ENCODE measurements around the gene MEX3D.

Gene MEX3D

GRCh38 chr19:1576242-1577089 is 8.3 kb upstream of the MEX3D start:
- no peak for DNase-seq (ENCODE audit: insufficient read length, low spot score)
- no peak for FAIRE-seq
- TF ChIP-seq PAX5 (IDR thresholded peaks at IDR 0.05; ENCODE audit: insufficient read depth, low read length, severe bottlenecking) (no peak), POLR2AphosphoS5 (IDR thresholded peaks at IDR 0.05; ENCODE audit: low read depth, low read length) (no peak), POU2F2 (IDR thresholded peaks at IDR 0.05; ENCODE audit: low read depth, low read length) (no peak), TAF1 (IDR thresholded peaks at IDR 0.05; ENCODE audit: low read depth, low read length) (no peak), SPI1 (IDR thresholded peaks at IDR 0.05; ENCODE audit: low read depth, low read length) (no peak), POLR2A (IDR thresholded peaks at IDR 0.05; ENCODE audit: low read depth, low read length) (no peak)

GRCh38 chr19:1575323-1576241 is 7.5 kb upstream of the MEX3D start:
- DNase-seq (ENCODE audit: insufficient read length, low spot score) (no peak), FAIRE-seq (no peak)
- no peak for TF ChIP-seq TAF1 (IDR thresholded peaks at IDR 0.05; ENCODE audit: low read depth, low read length)
- no peak for TF ChIP-seq POLR2A (IDR thresholded peaks at IDR 0.05; ENCODE audit: low read depth, low read length)
- TF ChIP-seq PAX5 (IDR thresholded peaks at IDR 0.05; ENCODE audit: insufficient read depth, low read length, severe bottlenecking) = no peak
- no peak for TF ChIP-seq SPI1 (IDR thresholded peaks at IDR 0.05; ENCODE audit: low read depth, low read length)

- DNase-seq (ENCODE audit: insufficient read length, low spot score) (no peak), FAIRE-seq (no peak)
- TF ChIP-seq TAF1 (IDR thresholded peaks at IDR 0.05; ENCODE audit: low read depth, low read length) = no peak
These were observed 6.4 kb upstream of the MEX3D start for GRCh38 chr19:1574354-1575136.

- no peak for TF ChIP-seq PAX5 (IDR thresholded peaks at IDR 0.05; ENCODE audit: insufficient read depth, low read length, severe bottlenecking)
- no peak for TF ChIP-seq POLR2A (IDR thresholded peaks at IDR 0.05; ENCODE audit: low read depth, low read length)
- TF ChIP-seq TAF1 (IDR thresholded peaks at IDR 0.05; ENCODE audit: low read depth, low read length) = no peak
- TF ChIP-seq POLR2AphosphoS5 (IDR thresholded peaks at IDR 0.05; ENCODE audit: low read depth, low read length) = no peak
- TF ChIP-seq POU2F2 (IDR thresholded peaks at IDR 0.05; ENCODE audit: low read depth, low read length) = no peak
- TF ChIP-seq SPI1 (IDR thresholded peaks at IDR 0.05; ENCODE audit: low read depth, low read length) = no peak
- DNase-seq (ENCODE audit: insufficient read length, low spot score) = no peak
- no peak for FAIRE-seq
These were observed 4.7 kb upstream of the MEX3D start for GRCh38 chr19:1572795-1573194.

- DNase-seq (ENCODE audit: insufficient read length, low spot score) (no peak), FAIRE-seq (no peak)
- no peak for TF ChIP-seq POLR2A (IDR thresholded peaks at IDR 0.05; ENCODE audit: low read depth, low read length)
- TF ChIP-seq POU2F2 (IDR thresholded peaks at IDR 0.05; ENCODE audit: low read depth, low read length) = no peak
- no peak for TF ChIP-seq TAF1 (IDR thresholded peaks at IDR 0.05; ENCODE audit: low read depth, low read length)
- no peak for TF ChIP-seq POLR2AphosphoS5 (IDR thresholded peaks at IDR 0.05; ENCODE audit: low read depth, low read length)
- no peak for TF ChIP-seq PAX5 (IDR thresholded peaks at IDR 0.05; ENCODE audit: insufficient read depth, low read length, severe bottlenecking)
These were observed 3.2 kb upstream of the MEX3D start for GRCh38 chr19:1571358-1571757.

- TF ChIP-seq PAX5 (IDR thresholded peaks at IDR 0.05; ENCODE audit: insufficient read depth, low read length, severe bottlenecking) = no peak
- TF ChIP-seq POLR2AphosphoS5 (IDR thresholded peaks at IDR 0.05; ENCODE audit: low read depth, low read length) = no peak
- TF ChIP-seq SPI1 (IDR thresholded peaks at IDR 0.05; ENCODE audit: low read depth, low read length) = no peak
- TF ChIP-seq TAF1 (IDR thresholded peaks at IDR 0.05; ENCODE audit: low read depth, low read length) = no peak
- no peak for TF ChIP-seq POLR2A (IDR thresholded peaks at IDR 0.05; ENCODE audit: low read depth, low read length)
- no peak for TF ChIP-seq POU2F2 (IDR thresholded peaks at IDR 0.05; ENCODE audit: low read depth, low read length)
- no peak for FAIRE-seq
These were observed 2.7 kb upstream of the MEX3D start for GRCh38 chr19:1570836-1571235.

GRCh38 chr19:1569997-1570396 is 1.9 kb upstream of the MEX3D start:
- FAIRE-seq (no peak), DNase-seq (ENCODE audit: insufficient read length, low spot score) (no peak)
- TF ChIP-seq SPI1 (IDR thresholded peaks at IDR 0.05; ENCODE audit: low read depth, low read length) = no peak
- TF ChIP-seq POLR2A (IDR thresholded peaks at IDR 0.05; ENCODE audit: low read depth, low read length) = no peak
- TF ChIP-seq TAF1 (IDR thresholded peaks at IDR 0.05; ENCODE audit: low read depth, low read length) = no peak
- TF ChIP-seq POU2F2 (IDR thresholded peaks at IDR 0.05; ENCODE audit: low read depth, low read length) = no peak

More at GRCh38 chr19:1570836-1571235, 2.7 kb upstream of the MEX3D start:
- DNase-seq (ENCODE audit: insufficient read length, low spot score) = no peak

- FAIRE-seq = no peak
These were observed 287 bp downstream of the MEX3D start for GRCh38 chr19:1567848-1568227.

More at GRCh38 chr19:1567848-1568227, 287 bp downstream of the MEX3D start:
- TF ChIP-seq TAF1 (IDR thresholded peaks at IDR 0.05; ENCODE audit: low read depth, low read length) (no peak), POU2F2 (IDR thresholded peaks at IDR 0.05; ENCODE audit: low read depth, low read length) (no peak), SPI1 (IDR thresholded peaks at IDR 0.05; ENCODE audit: low read depth, low read length) (no peak), POLR2AphosphoS5 (IDR thresholded peaks at IDR 0.05; ENCODE audit: low read depth, low read length) (no peak), POLR2A (IDR thresholded peaks at IDR 0.05; ENCODE audit: low read depth, low read length) (no peak), PAX5 (IDR thresholded peaks at IDR 0.05; ENCODE audit: insufficient read depth, low read length, severe bottlenecking) (no peak)
- DNase-seq (ENCODE audit: insufficient read length, low spot score) = no peak
